Keratinocyte (primary cell): ENCODE data around the gene NFE2L3.

Source experiments
- EZH2 ChIP-seq: IDR thresholded peaks from one replicate; pipeline ENCODE4 v1.6.1; 2012; ENCODE audit warnings: inconsistent platforms, mild to moderate bottlenecking, low read length, moderate library complexity
- TF ChIP-seq, protein P1 (sequence below), 3 experiments: IDR thresholded peaks in 1 of 3; conservative IDR thresholded peaks in 1 of 3; optimal IDR thresholded peaks in 1 of 3; 2 replicates in 2 of 3; 3 replicates in 1 of 3; pipeline versions ENCODE3 to v1.5.1; 2011; ENCODE audit warnings: low read length in 3 of 3, mild to moderate bottlenecking in 3 of 3, moderate library complexity in 2 of 3, control low read depth in 1 of 3, inconsistent platforms in 1 of 3; ENCODE audit not compliant: insufficient read depth in 2 of 3; ENCODE audit errors: extremely low read depth in 1 of 3

DNA sequence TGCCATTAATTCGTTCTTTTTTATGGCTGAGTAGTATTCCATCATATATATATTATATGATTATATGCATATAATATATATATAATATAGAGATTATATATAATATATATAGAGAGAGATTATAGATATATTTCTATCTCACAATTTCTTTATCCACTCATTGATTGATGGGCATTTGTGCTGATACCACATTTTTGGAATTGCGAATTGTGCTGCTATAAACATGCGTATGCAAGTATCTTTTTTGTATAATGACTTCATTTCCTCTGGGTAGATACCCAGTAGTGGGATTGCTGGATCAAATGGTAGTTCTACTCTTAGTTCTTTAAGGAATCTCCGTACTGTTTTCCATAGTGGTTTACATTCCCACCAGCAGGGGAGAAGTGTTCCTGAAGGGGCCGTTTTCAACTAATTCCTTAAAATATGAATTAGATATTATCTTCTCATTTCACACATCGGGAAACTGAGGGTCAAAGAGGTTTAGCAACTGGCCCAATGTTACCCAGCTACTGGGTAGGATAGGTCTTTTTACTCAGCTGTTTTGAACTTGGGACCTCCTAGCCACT is 16.5 kb downstream of the NFE2L3 start:
- TF ChIP-seq, protein P1, sequence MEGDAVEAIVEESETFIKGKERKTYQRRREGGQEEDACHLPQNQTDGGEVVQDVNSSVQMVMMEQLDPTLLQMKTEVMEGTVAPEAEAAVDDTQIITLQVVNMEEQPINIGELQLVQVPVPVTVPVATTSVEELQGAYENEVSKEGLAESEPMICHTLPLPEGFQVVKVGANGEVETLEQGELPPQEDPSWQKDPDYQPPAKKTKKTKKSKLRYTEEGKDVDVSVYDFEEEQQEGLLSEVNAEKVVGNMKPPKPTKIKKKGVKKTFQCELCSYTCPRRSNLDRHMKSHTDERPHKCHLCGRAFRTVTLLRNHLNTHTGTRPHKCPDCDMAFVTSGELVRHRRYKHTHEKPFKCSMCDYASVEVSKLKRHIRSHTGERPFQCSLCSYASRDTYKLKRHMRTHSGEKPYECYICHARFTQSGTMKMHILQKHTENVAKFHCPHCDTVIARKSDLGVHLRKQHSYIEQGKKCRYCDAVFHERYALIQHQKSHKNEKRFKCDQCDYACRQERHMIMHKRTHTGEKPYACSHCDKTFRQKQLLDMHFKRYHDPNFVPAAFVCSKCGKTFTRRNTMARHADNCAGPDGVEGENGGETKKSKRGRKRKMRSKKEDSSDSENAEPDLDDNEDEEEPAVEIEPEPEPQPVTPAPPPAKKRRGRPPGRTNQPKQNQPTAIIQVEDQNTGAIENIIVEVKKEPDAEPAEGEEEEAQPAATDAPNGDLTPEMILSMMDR (optimal IDR thresholded peaks at IDR 0.05 in 1 of 3, IDR thresholded peaks at IDR 0.05 in 1 of 3, conservative IDR thresholded peaks at IDR 0.05 in 1 of 3; ENCODE audit: extremely low read depth in 1 of 3, insufficient read depth in 2 of 3, low read length in 3 of 3), result no peak
- no peak for TF ChIP-seq EZH2
